Thymus (tissue), 11 donors: ENCODE results near the gene TMEM247. TPM values are rescaled to one million over a fixed set of nuclear protein-coding genes. Genes with fewer than 3 reads are reported as not detected.

ENCODE experiments used
- DNase-seq, 9 donors: peaks; one replicate each; pipeline ENCODE4 v3.0.0-alpha.2; 2013; ENCODE audit warnings: low spot score in 9 of 9, low read depth in 6 of 9, missing footprints in 1 of 9
- H3K27ac ChIP-seq, 2 donors: one replicate each; pipeline ENCODE4 v1.5.1; 2013; ENCODE audit warnings: control low read depth in 1 of 2, low read depth in 1 of 2, low read length in 1 of 2, mild to moderate bottlenecking in 1 of 2, moderate library complexity in 1 of 2
- H3K27me3 ChIP-seq, 2 donors: one replicate each; pipeline ENCODE4 v1.5.1; 2013; ENCODE audit warnings: low read length in 1 of 2; ENCODE audit not compliant: control insufficient read depth in 2 of 2, insufficient read depth in 1 of 2
- H3K36me3 ChIP-seq, 2 donors: one replicate each; pipeline ENCODE4 v1.5.1; 2013; ENCODE audit warnings: low read length in 1 of 2, mild to moderate bottlenecking in 1 of 2, moderate library complexity in 1 of 2; ENCODE audit not compliant: control insufficient read depth in 2 of 2, insufficient read depth in 2 of 2
- H3K4me1 ChIP-seq, 2 donors: one replicate each; pipeline ENCODE4 v1.5.1; 2013; ENCODE audit warnings: low read length in 2 of 2; ENCODE audit not compliant: control insufficient read depth in 2 of 2, insufficient read depth in 2 of 2
- H3K4me3 ChIP-seq, 2 donors: one replicate each; pipeline ENCODE4 v1.5.1; 2013; ENCODE audit warnings: low read length in 2 of 2, control low read depth in 1 of 2, mild to moderate bottlenecking in 1 of 2
- H3K9me3 ChIP-seq, 2 donors: one replicate each; pipeline ENCODE4 v1.5.1; 2013; ENCODE audit warnings: low read length in 1 of 2, mild to moderate bottlenecking in 1 of 2; ENCODE audit not compliant: control insufficient read depth in 2 of 2, insufficient read depth in 1 of 2
- whole genome bisulfite sequencing: extraction: QIAGEN DNeasy Blood & Tissue Kit; methylation state at CpG from one replicate; pipeline ENCODE4 v1.1.7; 2013; 5-methylcytosine and 5-hydroxymethylcytosine counted together
- polyA plus RNA-seq: library from polyadenylated mRNA; stranded (reverse); fragments of 200-250 nt; gene quantifications from one replicate; pipeline ENCODE4 v1.2.3, GENCODE V29; 2013
- total RNA-seq: library from RNA; stranded (reverse); fragments of 120-200 nt; gene quantifications from one replicate; pipeline ENCODE4 v1.2.4, GENCODE V29; 2013
- donor health status: healthy.

Gene TMEM247
- total and polyA plus RNA-seq, 2 donors: not detected

DNA sequence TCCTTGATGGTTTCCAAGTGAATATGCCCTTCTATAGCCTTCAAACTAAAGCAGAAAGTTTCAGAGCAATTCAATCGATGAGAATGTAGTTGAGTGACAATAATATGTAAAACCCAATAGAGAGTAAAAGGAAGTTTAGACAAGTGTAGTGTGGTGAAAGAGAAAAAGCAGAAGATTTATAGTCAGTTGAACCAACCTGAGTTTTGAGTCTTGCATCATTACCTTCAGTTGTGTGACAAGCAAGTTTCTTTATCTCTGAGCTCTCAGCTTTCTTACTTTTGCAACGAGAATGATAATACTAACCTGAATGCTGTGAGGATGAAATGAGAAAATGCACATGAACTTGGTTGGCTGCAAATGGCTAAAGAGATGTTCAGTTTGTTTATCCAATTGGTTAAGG lies 40.6 kb upstream of the TMEM247 start:
- Histone ChIP-seq H3K9me3 (no peaks in the 10 kb centered on the region), H3K36me3 (no peaks in the 10 kb centered on the region), H3K4me3 (no peak overlapping the region), H3K27me3 (no peaks in the 10 kb centered on the region), H3K27ac (no peak overlapping the region), H3K4me1 (peaks cover 16 to 18% of the 10 kb centered on the region in 2 donors)
- no peak for DNase-seq
- WGBS: 88% methylated on average over 2 of the region's 2 CpGs

DNA sequence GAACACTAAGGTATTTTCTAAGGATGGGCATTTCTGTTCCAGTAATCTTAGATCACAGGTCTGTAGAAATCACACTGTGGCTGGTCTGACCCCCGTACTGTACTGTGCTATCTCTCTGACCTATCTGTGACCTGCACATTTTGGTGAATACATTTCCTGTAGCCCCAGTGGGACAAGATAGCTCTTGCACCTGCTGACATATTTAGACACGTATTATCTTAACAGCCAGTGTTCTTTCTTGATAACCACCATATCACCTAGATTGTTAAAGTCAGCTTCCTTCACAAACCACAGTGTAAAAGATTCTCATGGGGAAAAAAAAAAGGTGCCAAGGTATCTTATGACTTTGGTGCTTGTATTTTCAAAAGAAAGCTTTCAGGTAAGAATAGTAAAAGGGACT lies 39.8 kb upstream of the TMEM247 start:
- Histone ChIP-seq H3K36me3 (no peaks in the 10 kb centered on the region), H3K4me1 (peaks cover 15 to 18% of the 10 kb centered on the region in 2 donors), H3K9me3 (no peaks in the 10 kb centered on the region), H3K27me3 (no peaks in the 10 kb centered on the region), H3K27ac (no peak overlapping the region), H3K4me3 (no peak overlapping the region)
- DNase-seq: peak in 3 of 9 donors; percentile 28 to 59 (median 31)
- 4% methylated on average over 2 of the region's 2 CpGs for WGBS

DNA sequence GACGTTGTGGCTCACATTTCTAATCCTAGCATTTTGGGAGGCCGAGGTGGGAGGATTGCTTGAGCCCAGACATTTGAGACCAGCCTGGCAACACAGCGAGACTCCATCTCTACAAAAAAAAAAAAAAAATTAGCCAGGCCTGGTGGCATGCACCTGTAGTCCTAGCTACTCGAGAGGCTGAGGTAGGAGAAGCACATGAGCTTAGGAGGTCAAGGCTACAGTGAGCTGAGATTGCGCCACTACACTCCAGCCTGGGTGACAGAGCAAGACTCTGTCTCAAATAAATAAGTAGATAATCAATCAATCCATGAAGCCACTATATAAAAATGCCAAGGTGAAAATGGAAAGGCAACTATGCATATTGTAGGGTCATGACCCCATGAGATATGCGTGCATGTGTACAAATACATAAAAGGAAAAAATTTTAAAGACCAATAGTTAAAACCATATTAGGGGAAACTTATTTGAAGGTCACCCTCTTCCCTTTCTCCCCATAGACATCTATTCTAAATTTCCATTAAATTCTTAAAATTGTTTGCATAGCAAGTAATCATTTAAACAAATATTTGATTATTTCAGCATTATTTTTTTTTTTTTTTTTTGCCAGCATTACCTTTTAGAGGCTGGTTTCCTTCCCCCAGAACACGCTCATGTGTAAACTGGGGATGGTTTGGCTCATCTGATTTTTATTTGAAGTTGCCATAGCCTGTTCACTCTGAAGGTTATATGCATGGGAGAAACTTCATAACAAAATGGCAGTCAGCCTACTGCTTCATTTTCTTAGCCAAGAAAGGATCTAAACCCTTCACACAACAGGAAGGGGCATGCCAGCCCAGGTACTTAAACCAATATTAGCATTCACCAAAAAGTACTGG lies 37.3 kb upstream of the TMEM247 start:
- Histone ChIP-seq H3K36me3 (no peaks in the 10 kb centered on the region), H3K27me3 (no peaks in the 10 kb centered on the region), H3K9me3 (no peaks in the 10 kb centered on the region), H3K4me1 (peaks cover 11 to 18% of the 10 kb centered on the region in 2 donors), H3K4me3 (no peak overlapping the region), H3K27ac (no peak overlapping the region)
- DNase-seq: no peak
- WGBS: 97% methylated on average over 7 of the region's 7 CpGs

DNA sequence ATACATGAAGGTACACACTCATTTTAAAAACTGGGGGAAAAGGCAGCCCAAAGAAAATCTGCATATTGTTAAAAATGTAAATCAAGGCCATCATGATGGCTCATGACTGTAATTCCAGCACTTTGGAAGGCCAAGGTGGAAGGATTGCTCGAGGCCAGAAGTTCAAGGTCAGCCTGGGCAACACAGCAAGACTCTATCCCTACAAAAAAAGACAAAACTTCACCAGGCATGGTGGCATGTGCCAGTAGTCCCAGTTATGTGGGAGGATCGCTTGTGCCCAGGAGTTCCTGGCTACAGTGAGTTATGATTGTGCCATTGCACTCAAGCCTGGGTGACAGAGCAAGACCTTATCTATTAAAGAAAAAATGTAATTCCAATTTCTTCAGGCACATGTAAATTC lies 34.6 kb upstream of the TMEM247 start:
- Histone ChIP-seq H3K4me1 (peaks cover 9 to 11% of the 10 kb centered on the region in 2 donors), H3K27ac (no peak overlapping the region), H3K9me3 (no peaks in the 10 kb centered on the region), H3K36me3 (no peaks in the 10 kb centered on the region), H3K4me3 (no peak overlapping the region), H3K27me3 (no peaks in the 10 kb centered on the region)
- WGBS: 92% methylated on average over 2 of the region's 2 CpGs
- DNase-seq: no peak

DNA sequence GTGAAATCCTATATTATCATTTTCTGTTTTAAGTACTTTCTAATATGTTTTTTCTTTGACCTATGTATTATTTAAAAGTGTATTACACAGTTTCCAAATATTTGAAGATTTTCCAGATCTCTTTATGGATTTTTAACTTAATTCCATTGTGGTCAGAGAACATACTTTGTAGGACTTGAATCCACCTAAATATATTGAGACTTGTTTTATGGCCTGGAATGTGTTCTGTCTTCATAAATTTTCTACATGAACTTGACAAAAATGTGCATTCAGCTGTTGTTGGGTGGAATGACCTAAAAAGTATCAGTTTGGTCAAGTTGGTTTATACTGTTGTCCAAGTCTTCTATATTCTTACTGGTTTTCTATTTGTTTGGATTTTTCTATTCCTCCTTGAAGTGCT lies 33.8 kb upstream of the TMEM247 start:
- H3K4me3 ChIP-seq: no peak overlapping the region
- peaks cover 2 to 3% of the 10 kb centered on the region in 2 donors for H3K4me1 ChIP-seq
- H3K36me3 ChIP-seq: no peaks in the 10 kb centered on the region
- no peaks in the 10 kb centered on the region for H3K27me3 ChIP-seq
- no peak overlapping the region for H3K27ac ChIP-seq
- DNase-seq: no peak
- no peaks in the 10 kb centered on the region for H3K9me3 ChIP-seq

DNA sequence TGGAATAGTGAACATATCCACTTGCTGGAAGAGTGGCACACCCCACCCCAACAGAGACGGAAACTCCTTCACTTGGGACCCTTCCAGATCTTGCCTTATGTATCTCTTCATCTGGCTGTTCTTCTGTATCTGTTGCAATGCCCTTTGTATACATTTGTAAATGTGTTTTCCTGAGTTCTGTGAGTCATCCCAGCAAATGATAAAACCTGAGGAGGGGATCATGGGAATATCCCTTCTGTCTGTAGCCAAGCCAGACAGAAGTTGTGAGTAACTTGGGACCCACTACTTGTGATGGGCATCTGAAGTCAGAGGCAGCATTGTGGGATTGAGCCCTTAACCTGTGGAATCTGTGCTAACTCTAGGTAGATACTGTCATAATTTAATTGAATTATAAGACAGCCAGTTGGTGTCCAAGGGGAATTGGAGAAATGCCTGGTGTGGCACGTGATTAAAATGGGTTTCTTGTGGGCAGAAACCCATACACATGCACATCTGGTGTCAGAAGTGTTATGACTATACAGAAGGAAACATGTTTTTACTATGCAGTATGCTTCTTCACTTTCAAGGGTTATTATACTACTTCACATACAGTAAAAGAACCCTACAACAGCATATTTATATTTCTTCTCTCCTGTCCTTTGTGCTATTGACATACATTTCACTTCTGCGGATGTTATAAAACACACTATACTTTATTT lies 32.3 kb upstream of the TMEM247 start:
- no peaks in the 10 kb centered on the region for H3K4me1 ChIP-seq
- no peak for DNase-seq
- H3K9me3 ChIP-seq: no peaks in the 10 kb centered on the region
- H3K27me3 ChIP-seq: no peaks in the 10 kb centered on the region
- no peaks in the 10 kb centered on the region for H3K36me3 ChIP-seq
- no peak overlapping the region for H3K4me3 ChIP-seq
- no peak overlapping the region for H3K27ac ChIP-seq
- 98% methylated on average over 3 of the region's 3 CpGs for WGBS

DNA sequence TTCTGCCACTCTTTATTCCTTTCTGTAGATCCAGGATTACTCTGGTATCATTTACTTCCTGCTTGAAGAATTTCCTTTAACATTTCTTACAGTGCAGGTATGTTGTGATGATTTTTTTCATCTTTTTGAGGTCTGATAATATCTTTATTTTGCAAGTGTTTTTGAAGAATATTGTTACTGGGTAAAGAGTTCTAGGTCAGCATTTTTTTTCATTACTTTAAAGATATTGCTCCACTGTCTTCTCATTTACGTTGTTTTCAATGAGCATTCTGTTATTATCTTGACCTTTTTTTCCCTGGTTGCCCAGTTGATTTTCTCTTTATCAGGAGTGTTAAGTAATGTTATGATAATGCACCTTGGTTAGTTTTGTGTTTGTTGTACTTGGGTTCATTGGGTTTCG lies 31.7 kb upstream of the TMEM247 start:
- Histone ChIP-seq H3K9me3 (no peaks in the 10 kb centered on the region), H3K4me1 (no peaks in the 10 kb centered on the region), H3K36me3 (no peaks in the 10 kb centered on the region), H3K27ac (no peak overlapping the region), H3K4me3 (no peak overlapping the region), H3K27me3 (no peaks in the 10 kb centered on the region)
- no peak for DNase-seq
- 97% methylated on average over 2 of the region's 2 CpGs for WGBS

DNA sequence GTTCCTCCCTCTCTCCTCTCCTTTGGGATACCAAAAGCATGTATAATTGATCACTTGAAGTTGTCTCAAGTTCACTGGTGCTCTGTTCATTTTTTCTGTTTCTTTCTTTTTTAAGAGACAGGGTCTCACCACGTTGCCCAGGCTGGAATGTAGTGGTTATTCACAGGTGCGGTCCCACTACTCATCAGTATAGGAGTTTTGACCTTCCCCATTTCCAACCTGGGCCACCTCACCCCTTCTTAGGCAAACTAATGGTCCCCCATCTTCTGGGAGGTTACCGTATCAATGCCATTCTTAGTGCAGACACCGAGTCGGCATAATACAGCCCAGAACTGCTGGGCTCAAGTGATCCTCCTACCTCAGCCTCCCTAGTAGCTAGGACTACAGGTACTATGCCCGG lies 31.3 kb upstream of the TMEM247 start:
- no peak overlapping the region for H3K4me3 ChIP-seq
- no peaks in the 10 kb centered on the region for H3K27me3 ChIP-seq
- H3K36me3 ChIP-seq: no peaks in the 10 kb centered on the region
- H3K9me3 ChIP-seq: no peaks in the 10 kb centered on the region
- no peak overlapping the region for H3K27ac ChIP-seq
- no peak for DNase-seq
- 96% methylated on average over 6 of the region's 6 CpGs for WGBS
- no peaks in the 10 kb centered on the region for H3K4me1 ChIP-seq

DNA sequence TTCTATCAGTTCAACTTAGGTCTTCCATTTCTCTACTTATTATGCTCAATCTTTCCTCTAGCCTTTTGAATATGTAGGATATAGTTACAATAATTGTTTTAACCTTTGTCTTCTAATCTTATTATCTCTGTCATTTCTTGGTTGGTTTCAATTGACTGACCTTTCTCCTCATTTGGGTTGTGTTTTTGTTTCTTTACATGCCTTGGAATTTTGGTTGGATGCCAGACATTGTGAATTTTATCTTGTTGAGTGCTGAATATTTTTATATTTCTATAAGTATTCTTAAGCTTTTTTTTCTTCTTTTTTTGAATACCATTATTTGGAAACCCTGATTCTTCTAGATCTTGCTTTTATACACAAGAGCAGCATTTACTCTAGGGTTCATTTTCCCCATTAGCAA lies 30.7 kb upstream of the TMEM247 start:
- H3K9me3 ChIP-seq: no peaks in the 10 kb centered on the region

More for the DNA sequence above, 30.7 kb upstream of the TMEM247 start:
- H3K4me3 ChIP-seq: no peak overlapping the region
- H3K27ac ChIP-seq: no peak overlapping the region
- H3K27me3 ChIP-seq: no peaks in the 10 kb centered on the region
- H3K36me3 ChIP-seq: no peaks in the 10 kb centered on the region
- no peaks in the 10 kb centered on the region for H3K4me1 ChIP-seq
- no peak for DNase-seq
